Dedifferentiated amniotic fluid mesenchymal stem cell (primary cell): Measurements from ENCODE around the gene RBL2.
"Not testable (repeated sequence)": the region's sequence is repeated elsewhere in the genome, so short reads cannot be mapped to it uniquely, and the experiment has no call there.

Experiments used
- DNase-seq: peaks from one replicate; pipeline ENCODE4 v3.0.0-alpha.2; 2016; ENCODE audit errors: extremely low spot score

Gene RBL2

GRCh38 chr16:53539759-53540718 lies 105.8 kb downstream of the RBL2 start:
- not testable (repeated sequence) for DNase-seq
